NCI-H128 (cell line): ENCODE results near the gene SUCLG2.
"Not testable (repeated sequence)": the region's sequence is repeated elsewhere in the genome, so short reads cannot be mapped to it uniquely, and the experiment has no call there.

Experiments used
- DNase-seq: peaks from one replicate; lab custom pipeline; 2025; ENCODE audit not compliant: unreplicated experiment; lab: John Stamatoyannopoulos, UW

The SUCLG2 gene

GRCh38 chr3:67564008-67564407 lies 90.4 kb downstream of the SUCLG2 start:
- no peak for DNase-seq

DNA sequence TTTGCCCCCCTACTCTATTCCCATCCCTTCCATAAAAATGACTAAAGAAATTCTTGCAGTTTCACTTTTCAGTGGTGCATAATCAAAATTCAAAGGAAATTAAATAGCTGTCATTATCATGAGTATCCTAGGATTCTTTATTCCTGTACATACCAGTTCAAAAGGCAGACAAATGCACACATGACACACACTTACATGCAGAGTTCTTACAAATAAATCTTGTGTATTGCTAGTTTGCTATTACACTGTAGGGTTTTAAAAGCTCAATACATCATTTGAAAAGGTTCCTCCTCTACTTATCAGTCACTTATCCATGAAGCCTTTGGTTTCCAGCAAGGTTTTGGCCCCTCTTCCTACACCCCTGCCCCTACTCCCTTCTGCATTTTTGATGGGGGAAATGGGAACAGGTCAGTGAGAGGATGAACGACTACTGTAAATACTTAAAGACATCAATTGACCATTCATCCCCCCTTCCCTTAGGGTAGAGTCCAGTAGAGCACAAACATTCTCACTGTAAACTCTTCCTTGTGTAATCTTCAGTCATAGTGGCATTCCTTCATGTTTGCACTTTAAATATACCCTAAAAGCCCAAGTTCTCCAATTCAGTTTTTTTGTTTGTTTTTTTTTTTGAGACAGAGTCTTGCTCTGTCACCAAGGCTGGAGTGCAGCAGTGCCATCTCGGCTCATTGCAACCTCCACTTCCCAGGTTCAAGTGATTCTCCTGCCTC lies 92.6 kb downstream of the SUCLG2 start:
- no peak for DNase-seq

DNA sequence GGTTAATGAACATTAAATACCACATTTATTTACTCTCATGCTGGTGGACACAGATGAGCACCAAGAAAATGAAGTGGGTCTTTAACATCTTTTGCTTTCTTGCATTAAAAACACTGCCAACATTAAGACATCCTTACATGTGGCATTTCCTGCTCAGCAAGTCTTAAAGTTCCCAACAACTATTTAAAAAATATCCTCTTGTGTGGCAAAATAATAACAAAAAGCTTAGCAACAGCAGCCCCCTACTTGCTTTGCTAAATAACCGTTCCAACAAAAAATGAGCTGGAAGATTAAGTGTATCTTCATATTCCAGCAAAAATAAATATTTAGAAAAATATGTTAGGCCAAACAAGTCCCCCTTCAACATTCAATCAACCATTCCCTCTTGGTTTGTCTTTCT lies 93.1 kb downstream of the SUCLG2 start:
- no peak for DNase-seq

- DNase-seq = no peak
Measured at GRCh38 chr3:67559029-67559605, 95.3 kb downstream of the SUCLG2 start.

DNA sequence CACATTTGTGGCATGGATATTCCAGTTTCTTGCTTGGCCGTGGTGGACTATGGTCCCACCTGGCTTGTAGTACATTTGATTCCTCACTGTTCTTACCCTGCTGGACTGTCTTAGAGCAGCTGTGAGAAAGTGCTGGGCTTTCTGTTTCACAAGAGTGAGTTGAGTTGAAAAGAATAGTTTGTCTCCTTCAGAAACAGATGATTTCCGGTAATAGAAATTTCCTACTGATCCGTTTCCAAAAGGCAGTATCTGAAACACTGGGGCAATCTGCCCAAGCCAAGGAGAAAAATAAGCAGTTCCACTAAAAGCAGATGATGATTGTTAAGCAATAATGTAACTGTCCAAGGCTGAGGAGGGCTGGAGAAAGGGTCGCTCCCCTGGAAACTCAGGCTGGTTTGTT lies 96.0 kb downstream of the SUCLG2 start:
- DNase-seq = no peak

DNA sequence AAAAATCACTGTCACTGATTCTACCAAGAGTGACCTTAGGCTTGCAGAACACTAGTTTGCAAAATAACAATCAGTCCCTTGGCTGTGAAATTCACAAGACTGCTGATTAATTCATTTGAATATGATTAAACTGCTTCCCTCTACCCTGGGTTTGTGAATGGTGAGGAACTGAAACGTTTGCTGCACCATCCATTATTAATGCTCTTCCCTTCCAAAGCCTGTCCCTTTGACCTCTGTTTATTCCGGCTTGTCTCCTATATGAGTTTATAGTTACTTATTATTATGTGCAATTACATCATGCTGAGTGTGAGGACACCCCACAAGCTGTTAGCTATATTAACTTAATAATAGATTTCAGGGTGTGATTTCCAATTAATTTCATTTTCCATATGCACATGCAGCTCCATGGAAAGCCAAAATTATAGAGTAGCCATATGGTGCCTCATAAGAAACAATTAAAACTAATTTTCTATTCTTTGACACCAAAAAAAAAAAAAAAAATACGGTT lies 96.5 kb downstream of the SUCLG2 start:
- DNase-seq = no peak

- no peak for DNase-seq
Measured at GRCh38 chr3:67551361-67552016, 102.9 kb downstream of the SUCLG2 start.

- no peak for DNase-seq
Measured at GRCh38 chr3:67550541-67550940, 103.9 kb downstream of the SUCLG2 start.

- DNase-seq = not testable (repeated sequence)
Measured at GRCh38 chr3:67542502-67543250, 111.7 kb downstream of the SUCLG2 start.

DNA sequence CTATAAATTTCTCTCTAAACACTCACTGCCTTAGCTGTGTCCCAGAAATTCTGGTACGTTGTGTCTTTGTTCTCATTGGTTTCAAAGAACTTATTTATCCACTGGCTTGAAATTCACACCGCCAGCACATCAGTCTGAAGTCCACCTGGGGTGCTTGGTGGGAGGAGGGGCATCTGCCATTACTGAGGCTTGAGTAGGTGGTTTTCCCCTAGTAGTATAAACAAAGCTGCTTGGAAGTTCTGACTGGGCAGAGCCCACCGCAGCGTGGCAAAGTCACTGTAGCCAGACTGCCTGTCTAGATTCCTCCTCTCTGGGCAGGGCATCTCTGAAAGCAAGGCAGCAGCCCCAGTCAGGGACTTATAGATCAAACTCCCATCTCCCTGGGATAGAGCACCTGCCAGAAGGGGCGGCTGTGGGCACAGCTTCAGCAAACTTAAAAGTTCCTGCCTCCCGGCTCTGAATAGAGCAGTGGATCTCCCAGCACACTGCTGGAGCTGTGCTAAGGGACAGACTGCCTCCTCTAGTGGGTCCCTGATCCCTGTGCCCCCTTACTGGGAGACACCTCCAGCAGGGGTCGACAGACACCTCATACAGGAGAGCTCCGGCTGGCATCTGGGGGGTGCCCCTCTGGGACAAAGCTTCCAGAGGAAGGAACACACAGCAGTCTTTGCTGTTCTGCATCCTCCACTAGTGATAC lies 114.1 kb downstream of the SUCLG2 start:
- no peak for DNase-seq

DNA sequence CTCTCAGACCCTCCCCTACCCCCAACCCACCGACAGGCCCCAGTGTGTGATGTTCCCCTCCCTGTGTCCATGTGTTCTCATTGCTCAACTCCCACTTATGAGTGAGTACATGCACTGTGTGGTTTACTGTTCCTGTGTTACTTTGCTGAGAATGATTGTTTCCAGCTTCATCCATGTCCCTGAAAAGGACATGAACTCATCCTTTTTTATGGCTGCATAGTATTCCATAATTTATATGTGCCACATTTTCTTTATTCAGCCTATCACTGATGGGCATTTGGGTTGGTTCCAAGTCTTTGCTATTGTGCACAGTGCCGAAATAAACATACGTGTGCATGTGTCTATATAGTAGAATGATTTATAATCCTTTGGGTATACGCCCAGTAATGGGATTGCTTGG lies 117.2 kb downstream of the SUCLG2 start:
- not testable (repeated sequence) for DNase-seq

- DNase-seq = no peak
Measured at GRCh38 chr3:67535006-67535405, 119.4 kb downstream of the SUCLG2 start.

GRCh38 chr3:67534594-67534993 lies 119.8 kb downstream of the SUCLG2 start:
- no peak for DNase-seq

DNA sequence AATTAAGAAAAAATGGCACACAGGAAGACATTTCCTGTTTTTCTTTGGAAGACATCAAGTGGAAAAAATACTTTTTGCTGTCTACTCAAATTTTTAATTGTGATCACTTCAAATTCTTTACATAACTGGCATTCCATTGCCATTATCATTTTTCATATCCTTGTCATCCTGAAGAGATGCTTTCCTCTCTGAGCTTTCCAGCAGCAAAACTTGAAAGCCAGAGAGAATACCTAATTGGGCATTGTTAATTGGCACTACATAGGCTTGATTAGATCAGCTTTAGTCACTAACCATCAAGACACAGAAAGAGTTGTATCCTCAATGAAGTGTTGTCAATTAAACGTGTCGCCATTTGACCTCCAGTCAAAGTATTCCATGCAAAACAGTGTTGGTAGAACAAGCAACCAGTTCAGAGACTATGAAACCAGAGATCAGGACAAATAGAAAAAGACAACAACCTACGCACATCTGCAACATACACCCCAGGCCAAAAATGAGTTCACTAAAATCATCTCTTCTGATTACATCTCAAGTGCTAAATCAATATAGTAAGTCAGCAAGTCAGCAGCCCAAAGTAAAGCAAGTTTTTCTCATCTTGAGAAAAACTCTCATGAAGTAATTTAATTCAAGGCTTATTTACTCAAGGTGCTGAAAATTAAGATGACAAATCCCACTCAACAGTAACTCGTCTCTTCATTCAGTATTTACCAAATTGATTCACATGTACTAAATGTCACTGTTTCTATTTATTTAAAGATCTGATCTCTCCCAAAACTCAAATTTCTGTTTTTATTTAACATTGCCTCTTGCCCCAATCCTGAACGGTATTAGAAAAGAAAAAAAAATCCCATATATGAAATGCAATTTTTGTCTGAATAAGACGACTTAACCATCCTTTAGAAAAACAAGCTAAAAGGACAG lies 123.0 kb downstream of the SUCLG2 start:
- DNase-seq = no peak

- DNase-seq = no peak
Measured at GRCh38 chr3:67529915-67530314, 124.5 kb downstream of the SUCLG2 start.

DNA sequence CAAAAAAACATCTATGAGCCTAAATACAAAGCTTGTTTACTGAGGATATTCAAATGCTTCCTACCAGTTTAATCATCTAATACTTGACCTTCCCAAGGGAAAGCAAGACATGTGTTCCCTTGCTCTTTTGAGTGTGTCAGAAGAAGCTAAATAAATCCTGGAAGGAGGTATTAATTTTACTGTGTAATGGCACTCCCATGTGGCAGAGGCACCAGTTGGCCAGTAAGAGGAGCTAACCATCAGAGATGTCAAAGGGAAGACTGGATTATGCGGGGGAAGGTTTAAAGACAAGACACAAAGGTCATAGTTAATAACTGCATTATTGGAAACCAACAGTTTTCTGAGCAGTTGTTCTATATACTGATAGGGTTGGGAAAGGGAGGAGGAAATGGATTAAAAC lies 125.1 kb downstream of the SUCLG2 start:
- DNase-seq = no peak

DNA sequence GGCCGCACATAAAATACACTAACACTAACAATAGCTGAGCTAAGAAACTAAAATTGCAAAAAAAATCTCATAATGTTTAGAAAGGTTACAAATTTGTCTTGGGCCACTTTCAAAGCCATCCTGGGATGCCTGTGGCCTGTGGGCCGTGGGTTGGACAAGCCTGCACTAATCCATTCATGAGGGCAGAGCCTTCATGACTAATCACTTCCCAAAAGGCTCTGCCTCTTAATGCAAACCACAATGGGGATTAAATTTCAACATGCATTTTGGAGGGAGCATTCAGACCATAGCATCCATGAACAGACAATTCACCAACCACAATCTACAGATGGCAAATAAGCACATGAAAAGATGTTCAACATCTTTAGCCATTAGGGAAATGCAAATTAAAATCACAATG lies 128.2 kb downstream of the SUCLG2 start:
- no peak for DNase-seq

- no peak for DNase-seq
Measured at GRCh38 chr3:67524046-67524445, 130.4 kb downstream of the SUCLG2 start.

- no peak for DNase-seq
Measured at GRCh38 chr3:67522081-67522480, 132.3 kb downstream of the SUCLG2 start.
